ENCODE measurements around the gene MTG1.

DNA sequence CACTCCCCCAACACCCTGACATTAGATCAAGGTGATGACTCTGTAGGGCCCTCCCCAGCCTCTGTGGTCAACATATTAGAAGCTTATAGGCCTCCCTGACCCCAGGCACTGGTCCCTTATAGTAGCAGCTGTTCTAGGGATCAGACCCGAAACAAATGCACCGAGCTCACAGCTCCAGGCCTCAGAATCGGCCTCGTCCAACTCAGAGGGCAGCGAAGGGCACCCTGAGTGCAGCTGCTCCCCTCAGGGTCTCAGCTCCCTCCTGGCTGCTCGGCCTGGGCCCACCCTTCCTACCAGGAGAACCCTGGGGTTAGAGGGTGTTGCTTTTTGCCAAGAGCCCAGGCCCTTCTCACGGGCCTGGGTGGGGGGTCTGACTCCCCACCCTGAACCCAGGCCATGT is 25.8 kb upstream of the MTG1 start:
- TF ChIP-seq CTCF (IDR thresholded peaks at IDR 0.05; ENCODE audit: insufficient read depth, low read length) (no peak), POLR2AphosphoS5 (IDR thresholded peaks at IDR 0.05; ENCODE audit: low read depth) (no peak)
- TF ChIP-seq, protein P1, sequence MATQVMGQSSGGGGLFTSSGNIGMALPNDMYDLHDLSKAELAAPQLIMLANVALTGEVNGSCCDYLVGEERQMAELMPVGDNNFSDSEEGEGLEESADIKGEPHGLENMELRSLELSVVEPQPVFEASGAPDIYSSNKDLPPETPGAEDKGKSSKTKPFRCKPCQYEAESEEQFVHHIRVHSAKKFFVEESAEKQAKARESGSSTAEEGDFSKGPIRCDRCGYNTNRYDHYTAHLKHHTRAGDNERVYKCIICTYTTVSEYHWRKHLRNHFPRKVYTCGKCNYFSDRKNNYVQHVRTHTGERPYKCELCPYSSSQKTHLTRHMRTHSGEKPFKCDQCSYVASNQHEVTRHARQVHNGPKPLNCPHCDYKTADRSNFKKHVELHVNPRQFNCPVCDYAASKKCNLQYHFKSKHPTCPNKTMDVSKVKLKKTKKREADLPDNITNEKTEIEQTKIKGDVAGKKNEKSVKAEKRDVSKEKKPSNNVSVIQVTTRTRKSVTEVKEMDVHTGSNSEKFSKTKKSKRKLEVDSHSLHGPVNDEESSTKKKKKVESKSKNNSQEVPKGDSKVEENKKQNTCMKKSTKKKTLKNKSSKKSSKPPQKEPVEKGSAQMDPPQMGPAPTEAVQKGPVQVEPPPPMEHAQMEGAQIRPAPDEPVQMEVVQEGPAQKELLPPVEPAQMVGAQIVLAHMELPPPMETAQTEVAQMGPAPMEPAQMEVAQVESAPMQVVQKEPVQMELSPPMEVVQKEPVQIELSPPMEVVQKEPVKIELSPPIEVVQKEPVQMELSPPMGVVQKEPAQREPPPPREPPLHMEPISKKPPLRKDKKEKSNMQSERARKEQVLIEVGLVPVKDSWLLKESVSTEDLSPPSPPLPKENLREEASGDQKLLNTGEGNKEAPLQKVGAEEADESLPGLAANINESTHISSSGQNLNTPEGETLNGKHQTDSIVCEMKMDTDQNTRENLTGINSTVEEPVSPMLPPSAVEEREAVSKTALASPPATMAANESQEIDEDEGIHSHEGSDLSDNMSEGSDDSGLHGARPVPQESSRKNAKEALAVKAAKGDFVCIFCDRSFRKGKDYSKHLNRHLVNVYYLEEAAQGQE (IDR thresholded peaks at IDR 0.05; ENCODE audit: insufficient replicate concordance, low read depth), result no peak

Data from HL-60 (cell line).